Peyer's patch (tissue), 4 donors: Measurements from ENCODE around the gene EEF1A2.

Experiments used
- CTCF ChIP-seq, 6 experiments: fragments of 450-650 bp in 4 of 6; fragments of 200-600 bp in 2 of 6; sonication (generic) in 1 of 6; IDR thresholded peaks; one replicate each; pipeline ENCODE4 v1.5.1; 2017 to 2019; ENCODE audit warnings: antibody characterized with exemption in 6 of 6, mild to moderate bottlenecking in 3 of 6, moderate library complexity in 1 of 6
- POLR2A ChIP-seq, 2 donors: fragments of 450-650 bp; IDR thresholded peaks; one replicate each; pipeline ENCODE4 v1.5.1; 2017; ENCODE audit warnings: antibody characterized with exemption in 2 of 2, mild to moderate bottlenecking in 2 of 2, moderate library complexity in 2 of 2

GRCh38 chr20:63490416-63490815 lies 8.5 kb downstream of the EEF1A2 start:
- TF ChIP-seq POLR2A (IDR thresholded peaks at IDR 0.05) (no peak), CTCF (IDR thresholded peaks at IDR 0.05) (no peak)
